Inflammatory macrophage treated with lipopolysaccharide for 4 hours (primary cell): ENCODE results near the gene CRIP1.

ENCODE experiments used
- DNase-seq: peaks from one replicate; pipeline ENCODE4 v3.0.0-alpha.2; 2020

Gene CRIP1

GRCh38 chr14:105519946-105520698, 33.4 kb downstream of the CRIP1 start:
- no peak for DNase-seq

GRCh38 chr14:105525326-105525725, 38.6 kb downstream of the CRIP1 start:
- no peak for DNase-seq

- no peak for DNase-seq
These were observed 39.4 kb downstream of the CRIP1 start, which contains the start of gene TMEM121 for GRCh38 chr14:105525861-105526775. TSS of gene TMEM121 (plus strand) at chr14:105526583. CDS start at chr14:105528835, 2,252 bp downstream.

- no peak for DNase-seq
These were observed 40.2 kb downstream of the CRIP1 start for GRCh38 chr14:105526776-105527380.

GRCh38 chr14:105527381-105527825, 40.7 kb downstream of the CRIP1 start:
- no peak for DNase-seq

- peak; percentile 67 for DNase-seq
These were observed 41.3 kb downstream of the CRIP1 start for GRCh38 chr14:105527826-105528585.

GRCh38 chr14:105528586-105529318, 42.1 kb downstream of the CRIP1 start:
- DNase-seq: no peak

- DNase-seq: no peak
These were observed 42.6 kb downstream of the CRIP1 start for GRCh38 chr14:105529319-105529568.

GRCh38 chr14:105529569-105530284, 43.0 kb downstream of the CRIP1 start:
- no peak for DNase-seq

- no peak for DNase-seq
These were observed 43.8 kb downstream of the CRIP1 start for GRCh38 chr14:105530285-105531087.

GRCh38 chr14:105531088-105531893, 44.6 kb downstream of the CRIP1 start:
- DNase-seq: no peak

- no peak for DNase-seq
These were observed 45.4 kb downstream of the CRIP1 start for GRCh38 chr14:105531894-105532623.

- no peak for DNase-seq
These were observed 46.1 kb downstream of the CRIP1 start for GRCh38 chr14:105532735-105533141.

- DNase-seq: no peak
These were observed 46.7 kb downstream of the CRIP1 start for GRCh38 chr14:105533391-105533790.

GRCh38 chr14:105533811-105534498, 47.3 kb downstream of the CRIP1 start:
- no peak for DNase-seq

- no peak for DNase-seq
These were observed 47.9 kb downstream of the CRIP1 start for GRCh38 chr14:105534586-105534985.

- DNase-seq: no peak
These were observed 49.4 kb downstream of the CRIP1 start for GRCh38 chr14:105536051-105536450.
